Germinal center (tissue), 1 donor: ENCODE measurements around the gene PRKAR2B.
"Not testable (repeated sequence)": the region's sequence is repeated elsewhere in the genome, so short reads cannot be mapped to it uniquely, and the experiment has no call there.

Source experiments
- DNase-seq: peaks from one replicate; pipeline ENCODE4 v3.0.0; 2012; ENCODE audit warnings: mixed read lengths, low spot score

Gene PRKAR2B

GRCh38 chr7:107027208-107027607 lies 17.3 kb upstream of the PRKAR2B start:
- DNase-seq = no peak

- no peak for DNase-seq
These were observed 15.3 kb upstream of the PRKAR2B start for GRCh38 chr7:107029061-107029763.

- DNase-seq = no peak
These were observed 14.7 kb upstream of the PRKAR2B start for GRCh38 chr7:107029764-107030286.

GRCh38 chr7:107032050-107032449 lies 12.5 kb upstream of the PRKAR2B start:
- DNase-seq = no peak

GRCh38 chr7:107032720-107033438 lies 11.6 kb upstream of the PRKAR2B start:
- DNase-seq = no peak

- DNase-seq = no peak
These were observed 10.0 kb upstream of the PRKAR2B start for GRCh38 chr7:107034553-107034952.

GRCh38 chr7:107035446-107035845 lies 9.1 kb upstream of the PRKAR2B start:
- no peak for DNase-seq

GRCh38 chr7:107036535-107036934 lies 8.0 kb upstream of the PRKAR2B start:
- DNase-seq = no peak

- no peak for DNase-seq
These were observed 6.5 kb upstream of the PRKAR2B start for GRCh38 chr7:107037717-107038603.

GRCh38 chr7:107039199-107039900 lies 5.2 kb upstream of the PRKAR2B start:
- DNase-seq = no peak

GRCh38 chr7:107041097-107041496 lies 3.4 kb upstream of the PRKAR2B start:
- no peak for DNase-seq

- DNase-seq = not testable (repeated sequence)
These were observed 2.7 kb upstream of the PRKAR2B start for GRCh38 chr7:107041764-107042163.

GRCh38 chr7:107042326-107042910 lies 2.1 kb upstream of the PRKAR2B start:
- not testable (repeated sequence) for DNase-seq

GRCh38 chr7:107043491-107043890 lies 1.0 kb upstream of the PRKAR2B start:
- no peak for DNase-seq

- no peak for DNase-seq
These were observed 571 bp upstream of the PRKAR2B start for GRCh38 chr7:107043921-107044346.

GRCh38 chr7:107045195-107045960 lies 873 bp downstream of the PRKAR2B start:
- no peak for DNase-seq

- no peak for DNase-seq
These were observed 1.5 kb downstream of the PRKAR2B start for GRCh38 chr7:107045980-107046379.

GRCh38 chr7:107046491-107047259 lies 2.2 kb downstream of the PRKAR2B start:
- DNase-seq = no peak

GRCh38 chr7:107047902-107048782 lies 3.6 kb downstream of the PRKAR2B start:
- DNase-seq = no peak
